Measurements from ENCODE around the gene PSMD13.

PSMD13 gene

DNA sequence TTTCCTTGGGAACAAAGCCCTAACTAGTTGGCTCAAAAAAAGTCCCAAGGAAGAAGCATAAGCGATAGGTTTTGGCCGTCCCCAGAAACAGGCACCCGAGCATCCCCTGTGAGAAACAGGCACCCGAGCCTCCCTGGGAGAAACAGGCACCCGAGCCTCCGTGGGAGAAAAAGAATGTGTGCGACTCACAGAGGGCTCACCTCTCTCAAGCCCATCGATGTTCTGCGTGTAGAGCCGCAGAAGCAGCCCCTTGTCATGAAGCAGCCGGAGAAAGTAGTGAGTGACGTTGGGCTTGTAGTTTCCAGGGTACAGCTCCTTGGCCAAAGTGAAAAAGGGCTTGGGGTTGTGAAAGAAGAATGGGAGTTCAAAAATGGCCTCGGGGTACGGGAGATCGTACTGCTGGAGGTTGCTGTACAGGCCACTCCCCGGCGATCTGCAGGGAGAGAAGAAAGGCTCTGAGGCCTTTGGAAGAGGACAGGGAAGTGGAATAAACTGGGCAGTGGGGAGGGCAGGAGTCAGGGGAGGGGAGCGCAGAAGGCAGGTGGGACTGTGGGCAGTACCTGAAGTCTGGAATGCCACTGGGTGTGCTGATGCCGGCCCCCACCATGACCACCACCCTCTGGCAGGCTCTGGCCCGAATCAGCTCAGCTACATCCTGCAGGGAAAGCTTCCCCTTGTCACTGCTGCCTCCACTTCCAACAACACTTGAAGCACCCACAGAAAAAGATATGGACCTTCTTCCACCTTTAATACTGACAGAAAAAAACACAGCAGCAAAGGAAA is 3.8 kb upstream of the PSMD13 start:
- H3K9me3 ChIP-seq (ENCODE audit: control insufficient read depth, insufficient read depth, low read length): no peaks in the 10 kb centered on the region
- TF ChIP-seq EZH2phosphoT487 (IDR thresholded peaks at IDR 0.05; ENCODE audit: borderline replicate concordance, low read length) (no peak), CTCF (IDR thresholded peaks at IDR 0.05; ENCODE audit: low read depth, low read length, poor library complexity, severe bottlenecking) (no peak)
- H3K36me3 ChIP-seq (ENCODE audit: control insufficient read depth, low read length): peaks cover 5% of the 10 kb centered on the region
- no peak overlapping the region for H3K4me2 ChIP-seq (ENCODE audit: low read length)
- H4K20me1 ChIP-seq (ENCODE audit: control insufficient read depth, insufficient read depth, low read depth, low read length): no peaks in the 10 kb centered on the region
- H3K79me2 ChIP-seq (ENCODE audit: control insufficient read depth, low read length): peaks cover 22% of the 10 kb centered on the region
- no peak overlapping the region for H3K27ac ChIP-seq (ENCODE audit: low read depth, low read length)
- peaks cover 3% of the 10 kb centered on the region; the same call in 1 of the 2 replicates for H3F3A ChIP-seq (ENCODE audit: control insufficient read depth, insufficient read depth)
- H3K4me1 ChIP-seq (ENCODE audit: control insufficient read depth, low read length): peaks cover 12% of the 10 kb centered on the region
- H3K9me2 ChIP-seq (replicated peaks; ENCODE audit: control insufficient read depth, low read length): no peaks in the 10 kb centered on the region
- no peaks in the 10 kb centered on the region for H3K27me3 ChIP-seq (ENCODE audit: control insufficient read depth, low read length)
- no peak overlapping the region for H3K4me3 ChIP-seq (ENCODE audit: low read length)

- Histone ChIP-seq H3K9me3 (ENCODE audit: control insufficient read depth, insufficient read depth, low read length) (no peaks in the 10 kb centered on the region), H3K9me2 (replicated peaks; ENCODE audit: control insufficient read depth, low read length) (no peaks in the 10 kb centered on the region), H3K4me2 (ENCODE audit: low read length) (peak overlapping the region; percentile 96), H3K27me3 (ENCODE audit: control insufficient read depth, low read length) (no peaks in the 10 kb centered on the region), H3K79me2 (ENCODE audit: control insufficient read depth, low read length) (peaks cover 44% of the 10 kb centered on the region), H3K4me1 (ENCODE audit: control insufficient read depth, low read length) (peaks cover 20% of the 10 kb centered on the region), H3K36me3 (ENCODE audit: control insufficient read depth, low read length) (peaks cover 22% of the 10 kb centered on the region), H3K4me3 (ENCODE audit: low read length) (peak overlapping the region; percentile 72), H3K27ac (ENCODE audit: low read depth, low read length) (no peak overlapping the region), H3F3A (ENCODE audit: control insufficient read depth, insufficient read depth) (peaks cover 3% of the 10 kb centered on the region; the same call in 1 of the 2 replicates), H4K20me1 (ENCODE audit: control insufficient read depth, insufficient read depth, low read depth, low read length) (no peaks in the 10 kb centered on the region)
- TF ChIP-seq CTCF (IDR thresholded peaks at IDR 0.05; ENCODE audit: low read depth, low read length, poor library complexity, severe bottlenecking) (no peak), EZH2phosphoT487 (IDR thresholded peaks at IDR 0.05; ENCODE audit: borderline replicate concordance, low read length) (no peak)
These were observed 1.6 kb upstream of the PSMD13 start for GRCh38 chr11:235180-235579.

DNA sequence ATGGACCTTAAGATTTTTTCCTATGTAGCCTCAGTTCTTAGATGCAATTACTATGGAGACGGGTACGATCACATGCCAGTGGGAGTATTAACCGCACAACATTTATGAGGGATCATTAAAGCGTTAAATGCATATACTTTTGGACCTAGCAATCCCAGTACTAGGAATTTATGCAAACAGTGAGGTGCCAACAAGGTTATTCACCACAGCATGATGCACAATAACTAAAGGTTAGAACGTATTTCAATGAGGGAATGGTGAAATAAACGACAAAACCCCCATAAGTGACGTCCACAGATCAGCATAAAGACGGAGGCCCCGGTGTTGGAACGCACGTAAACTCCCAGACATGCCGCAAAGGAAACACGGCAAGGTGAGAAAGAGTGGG is 1.2 kb upstream of the PSMD13 start:
- Histone ChIP-seq H3K4me3 (ENCODE audit: low read length) (peak overlapping the region; percentile 72), H3K4me1 (ENCODE audit: control insufficient read depth, low read length) (peaks cover 20% of the 10 kb centered on the region), H3K9me2 (replicated peaks; ENCODE audit: control insufficient read depth, low read length) (no peaks in the 10 kb centered on the region), H4K20me1 (ENCODE audit: control insufficient read depth, insufficient read depth, low read depth, low read length) (no peaks in the 10 kb centered on the region), H3K9me3 (ENCODE audit: control insufficient read depth, insufficient read depth, low read length) (no peaks in the 10 kb centered on the region), H3F3A (ENCODE audit: control insufficient read depth, insufficient read depth) (peaks cover 3% of the 10 kb centered on the region; the same call in 1 of the 2 replicates), H3K27ac (ENCODE audit: low read depth, low read length) (no peak overlapping the region), H3K36me3 (ENCODE audit: control insufficient read depth, low read length) (peaks cover 25% of the 10 kb centered on the region), H3K4me2 (ENCODE audit: low read length) (peak overlapping the region; percentile 96), H3K27me3 (ENCODE audit: control insufficient read depth, low read length) (no peaks in the 10 kb centered on the region), H3K79me2 (ENCODE audit: control insufficient read depth, low read length) (peaks cover 48% of the 10 kb centered on the region)
- TF ChIP-seq CTCF (IDR thresholded peaks at IDR 0.05; ENCODE audit: low read depth, low read length, poor library complexity, severe bottlenecking) (no peak), EZH2phosphoT487 (IDR thresholded peaks at IDR 0.05; ENCODE audit: borderline replicate concordance, low read length) (no peak)
